ENCODE measurements around the gene RAP1GAP2. TPM values are rescaled to one million over a fixed set of nuclear protein-coding genes. Genes with fewer than 3 reads are reported as not detected.

The RAP1GAP2 gene
- total RNA-seq, 2 donors from 2014 or later: 28.9 to 48.3 TPM

- no peak for TF ChIP-seq CTCF (IDR thresholded peaks at IDR 0.05)
- no peak for TF ChIP-seq POLR2A (IDR thresholded peaks at IDR 0.05)
- no peak for TF ChIP-seq POLR2AphosphoS5 (IDR thresholded peaks at IDR 0.05)
- H3K9me3 ChIP-seq: no peaks in the 10 kb centered on the region
- H3K4me3 ChIP-seq: no peak overlapping the region
- intact Hi-C loops (cut with DNase I): no loop called here
- no peaks in the 10 kb centered on the region for H3K27me3 ChIP-seq (replicated peaks; ENCODE audit: insufficient read depth)
- H3K36me3 ChIP-seq: no peaks in the 10 kb centered on the region
- no peak for DNase-seq (ENCODE audit: low spot score)
- WGBS: 60% methylated on average over 11 of the region's 14 CpGs
- no peaks in the 10 kb centered on the region for H3K4me1 ChIP-seq (replicated peaks)
- no peak overlapping the region for H3K27ac ChIP-seq
Observed at GRCh38 chr17:2926019-2926650, 129.9 kb downstream of the RAP1GAP2 start.

DNA sequence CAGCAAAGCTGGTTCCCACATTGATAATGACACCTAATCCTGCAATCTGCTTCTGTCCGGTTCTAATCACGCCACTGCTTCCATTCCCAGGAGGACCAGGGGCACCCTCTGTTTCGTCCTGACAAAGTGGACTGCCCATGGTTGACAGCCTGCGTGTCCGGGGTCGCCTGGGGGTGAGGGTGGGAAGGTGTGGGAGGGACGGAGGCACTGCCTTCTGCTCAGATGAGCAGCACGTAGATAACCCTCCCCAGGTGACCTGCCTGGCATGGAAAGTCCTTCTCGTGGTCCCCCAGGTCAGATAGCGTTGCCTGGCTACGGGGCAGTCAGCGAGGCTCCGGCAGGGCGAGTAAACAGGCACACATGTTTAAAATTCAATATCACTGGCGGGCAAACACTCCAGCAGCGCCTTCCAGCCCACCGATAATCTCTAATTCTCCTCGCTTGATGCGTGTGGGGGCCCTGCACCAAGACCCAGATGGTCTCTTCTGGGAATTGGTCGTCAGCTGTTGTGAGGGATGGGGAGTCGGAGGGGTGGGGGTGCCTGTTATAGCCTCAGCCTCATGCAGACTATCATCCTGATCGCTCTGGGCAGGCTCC is 132.2 kb downstream of the RAP1GAP2 start:
- no peaks in the 10 kb centered on the region for H3K4me1 ChIP-seq (replicated peaks)
- no peaks in the 10 kb centered on the region for H3K36me3 ChIP-seq
- H3K27me3 ChIP-seq (replicated peaks; ENCODE audit: insufficient read depth): no peaks in the 10 kb centered on the region
- no peaks in the 10 kb centered on the region for H3K9me3 ChIP-seq
- TF ChIP-seq CTCF (IDR thresholded peaks at IDR 0.05): no peak
- no peak for TF ChIP-seq POLR2AphosphoS5 (IDR thresholded peaks at IDR 0.05)
- WGBS: 91% methylated on average over 22 of the region's 22 CpGs
- no peak overlapping the region for H3K27ac ChIP-seq
- intact Hi-C loops (cut with DNase I): no loop called here
- DNase-seq (ENCODE audit: low spot score): no peak
- no peak overlapping the region for H3K4me3 ChIP-seq

DNA sequence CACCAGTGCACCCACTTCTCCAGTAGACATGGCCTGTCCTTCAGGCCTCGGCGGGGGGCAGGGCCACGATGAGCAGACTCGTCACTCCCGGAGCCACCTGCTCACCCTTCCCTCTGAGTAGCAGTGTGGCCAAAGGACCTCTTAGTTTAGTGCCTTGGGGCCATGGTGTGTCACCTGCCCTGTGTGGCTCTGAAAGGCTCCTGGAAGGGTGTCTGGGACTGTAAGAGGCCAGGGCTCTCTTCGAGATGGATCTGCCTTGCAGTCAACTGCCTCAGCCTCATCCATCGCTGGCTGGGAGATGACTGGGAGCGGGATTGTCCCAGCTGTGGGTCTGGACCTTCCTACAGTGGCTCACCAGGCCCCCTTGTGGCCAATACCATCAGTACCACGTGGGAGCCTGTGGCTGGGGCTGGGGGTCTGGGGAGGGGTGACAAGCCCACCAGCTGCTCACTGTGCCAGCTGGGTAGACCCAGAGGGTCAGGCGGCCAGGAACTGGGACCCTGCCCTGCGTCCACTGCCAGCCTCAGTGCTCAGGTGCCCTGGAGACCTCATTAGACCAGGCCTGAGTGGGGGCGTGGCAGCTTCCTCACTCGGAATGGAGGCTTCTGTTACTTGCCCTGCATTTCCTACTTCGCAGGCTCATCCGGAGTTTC is 133.8 kb downstream of the RAP1GAP2 start:
- no peaks in the 10 kb centered on the region for H3K36me3 ChIP-seq
- DNase-seq (ENCODE audit: low spot score): no peak
- no peaks in the 10 kb centered on the region for H3K9me3 ChIP-seq
- no peak overlapping the region for H3K27ac ChIP-seq
- intact Hi-C loops (cut with DNase I): no loop called here
- no peak overlapping the region for H3K4me3 ChIP-seq
- no peaks in the 10 kb centered on the region for H3K27me3 ChIP-seq (replicated peaks; ENCODE audit: insufficient read depth)
- 70% methylated on average over 15 of the region's 15 CpGs for WGBS
- no peaks in the 10 kb centered on the region for H3K4me1 ChIP-seq (replicated peaks)
- TF ChIP-seq POLR2AphosphoS5 (IDR thresholded peaks at IDR 0.05) (no peak), POLR2A (IDR thresholded peaks at IDR 0.05) (no peak), CTCF (IDR thresholded peaks at IDR 0.05) (peak in 2 of 4 experiments; percentile 39 to 46)

DNA sequence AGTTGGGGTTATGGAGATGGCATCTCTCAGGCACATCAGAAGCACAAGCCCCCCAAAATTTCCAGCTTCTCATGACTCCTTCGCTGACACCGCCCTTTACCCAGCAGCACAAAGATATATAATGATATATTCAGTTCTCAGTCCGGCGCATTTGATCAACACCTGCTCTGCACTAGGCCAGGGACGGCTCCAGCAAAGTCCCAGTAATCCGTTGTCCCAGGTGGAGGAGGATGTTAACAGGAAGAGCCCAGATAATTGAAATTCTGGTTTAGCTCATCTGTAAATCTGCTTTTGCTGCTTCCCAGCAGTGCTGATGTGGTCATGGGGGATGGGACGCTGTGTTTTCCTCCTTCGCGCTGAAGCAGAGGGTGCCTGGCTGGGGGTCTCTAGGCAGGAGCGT is 135.6 kb downstream of the RAP1GAP2 start:
- intact Hi-C loops (cut with DNase I): no loop called here
- Histone ChIP-seq H3K27ac (no peak overlapping the region), H3K27me3 (replicated peaks; ENCODE audit: insufficient read depth) (no peaks in the 10 kb centered on the region), H3K4me3 (no peak overlapping the region), H3K36me3 (no peaks in the 10 kb centered on the region), H3K4me1 (replicated peaks) (no peaks in the 10 kb centered on the region), H3K9me3 (no peaks in the 10 kb centered on the region)
- no peak for TF ChIP-seq CTCF (IDR thresholded peaks at IDR 0.05)
- TF ChIP-seq POLR2A (IDR thresholded peaks at IDR 0.05): no peak
- TF ChIP-seq POLR2AphosphoS5 (IDR thresholded peaks at IDR 0.05): no peak
- no peak for DNase-seq (ENCODE audit: low spot score)
- 87% methylated on average over 10 of the region's 10 CpGs for WGBS
